NCI-H2171 (cell line): ENCODE data around the gene SAA4.
"Not testable (repeated sequence)": the region's sequence is repeated elsewhere in the genome, so short reads cannot be mapped to it uniquely, and the experiment has no call there.

Experiments used
- DNase-seq: peaks from one replicate; lab custom pipeline; 2025; lab: John Stamatoyannopoulos, UW

The SAA4 gene

GRCh38 chr11:18189476-18190245 is 46.9 kb downstream of the SAA4 start:
- DNase-seq: not testable (repeated sequence)

GRCh38 chr11:18188796-18189195 is 47.8 kb downstream of the SAA4 start:
- DNase-seq: no peak
